Activated T-helper 1 cell treated with Interleukin-2 at 50 U/mL for 16 hours (primary cell): ENCODE results near the gene MRAP2.

Experiments
- DNase-seq: peaks from one replicate; pipeline ENCODE4 v3.0.0-alpha.2; 2020; ENCODE audit warnings: low read depth

MRAP2 gene

GRCh38 chr6:84135291-84135690 is 101.7 kb downstream of the MRAP2 start:
- no peak for DNase-seq

GRCh38 chr6:84136364-84137050 is 102.9 kb downstream of the MRAP2 start:
- no peak for DNase-seq

- no peak for DNase-seq
Measured at GRCh38 chr6:84137051-84137375, 103.4 kb downstream of the MRAP2 start.

GRCh38 chr6:84137989-84138575 is 104.5 kb downstream of the MRAP2 start:
- no peak for DNase-seq

GRCh38 chr6:84139311-84139710 is 105.7 kb downstream of the MRAP2 start:
- DNase-seq = no peak
